NCI-H2029 treated with DMSO at 0.1 percent for 48 hours (cell line): Measurements from ENCODE around the gene CPLX3.

Source experiments
- DNase-seq: peaks from one replicate; lab custom pipeline; 2025; lab: John Stamatoyannopoulos, UW

The CPLX3 gene

DNA sequence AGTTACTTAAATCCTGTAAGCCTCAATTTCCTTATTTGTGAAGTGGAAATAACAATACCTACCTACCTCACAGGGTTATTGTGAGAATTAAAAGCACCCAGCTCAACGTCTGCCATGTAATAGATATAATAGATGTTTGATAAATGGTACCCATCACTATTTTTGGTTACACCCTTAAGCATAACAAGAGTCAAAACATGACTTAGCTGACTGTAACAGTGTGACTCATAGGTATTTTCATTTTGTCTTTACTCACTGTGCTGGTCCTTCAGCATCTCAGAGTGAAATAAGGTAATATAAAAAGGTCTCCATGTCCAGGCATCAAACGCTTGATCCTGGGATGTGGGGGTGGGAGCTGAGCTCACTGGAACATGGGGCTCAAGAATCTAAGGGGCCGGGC is 3.1 kb downstream of the CPLX3 start:
- DNase-seq: no peak

GRCh38 chr15:74829991-74830390 is 3.6 kb downstream of the CPLX3 start:
- no peak for DNase-seq

- no peak for DNase-seq
These were observed 4.4 kb downstream of the CPLX3 start for GRCh38 chr15:74830868-74831267.

GRCh38 chr15:74831813-74832495 is 5.5 kb downstream of the CPLX3 start:
- DNase-seq: no peak

GRCh38 chr15:74832826-74833225 is 6.4 kb downstream of the CPLX3 start:
- no peak for DNase-seq

DNA sequence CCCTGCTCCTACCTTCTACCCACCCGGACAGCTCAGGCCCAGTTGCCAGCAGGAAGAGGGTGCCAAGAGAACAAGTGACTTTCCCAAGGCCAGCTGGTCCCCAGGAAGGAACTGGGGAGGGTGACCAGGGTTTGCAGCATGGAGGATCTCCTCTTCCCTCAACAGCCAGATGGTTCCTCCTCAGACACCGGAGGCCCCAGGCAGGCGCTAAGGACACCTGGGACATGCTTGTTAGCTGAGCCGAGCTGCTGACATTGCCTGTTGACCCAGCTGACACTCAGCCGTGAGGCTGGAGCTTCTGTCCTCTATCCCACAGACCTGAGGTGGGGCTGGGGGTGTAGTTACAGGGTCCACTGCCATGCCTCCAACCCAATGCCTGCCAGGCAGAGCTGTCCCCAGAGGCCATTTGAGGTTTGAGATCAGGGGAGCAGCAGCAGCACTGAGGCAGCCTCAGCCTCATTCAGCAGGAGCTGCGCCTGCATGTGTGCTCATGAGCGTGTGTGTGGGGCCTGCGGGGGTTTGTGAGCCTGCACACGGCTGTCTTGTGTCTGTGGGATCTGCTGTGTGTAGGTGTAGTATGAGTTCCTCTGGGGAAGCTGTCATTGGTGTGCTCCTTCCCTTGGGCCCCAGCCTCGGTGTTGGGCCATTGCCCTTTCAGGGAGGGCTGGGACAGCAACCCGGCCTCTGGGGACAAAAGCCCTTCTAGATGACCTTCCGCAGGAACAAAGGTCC is 7.1 kb downstream of the CPLX3 start:
- DNase-seq: no peak

GRCh38 chr15:74835312-74835823 is 8.9 kb downstream of the CPLX3 start:
- DNase-seq: no peak

DNA sequence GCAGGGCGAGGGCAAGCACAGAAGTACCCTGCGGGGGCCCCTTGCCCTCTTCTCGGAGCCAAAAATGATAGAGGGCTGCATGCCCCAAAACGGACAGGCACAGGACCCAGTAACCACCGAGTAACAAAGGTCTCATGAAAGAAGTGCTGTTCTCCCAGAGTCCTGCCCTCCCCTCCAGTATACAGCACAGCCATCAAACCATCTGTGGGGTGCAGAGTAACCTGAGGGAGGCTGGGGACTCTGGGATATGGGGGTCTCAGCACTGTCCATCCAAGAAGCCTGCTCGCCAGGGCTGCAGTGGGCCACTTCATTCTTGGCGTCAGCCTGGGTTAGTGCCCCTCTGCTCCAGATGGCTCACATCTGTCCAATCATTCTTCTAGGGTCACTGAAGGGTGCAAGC is 10.4 kb downstream of the CPLX3 start:
- no peak for DNase-seq

- DNase-seq: no peak
These were observed 11.2 kb downstream of the CPLX3 start for GRCh38 chr15:74837482-74838136.

- DNase-seq: no peak
These were observed 11.7 kb downstream of the CPLX3 start for GRCh38 chr15:74838137-74838516.

GRCh38 chr15:74838746-74839525 is 12.5 kb downstream of the CPLX3 start:
- no peak for DNase-seq

GRCh38 chr15:74839526-74840395 is 13.3 kb downstream of the CPLX3 start:
- no peak for DNase-seq

- no peak for DNase-seq
These were observed 14.7 kb downstream of the CPLX3 start for GRCh38 chr15:74840851-74841775.

DNA sequence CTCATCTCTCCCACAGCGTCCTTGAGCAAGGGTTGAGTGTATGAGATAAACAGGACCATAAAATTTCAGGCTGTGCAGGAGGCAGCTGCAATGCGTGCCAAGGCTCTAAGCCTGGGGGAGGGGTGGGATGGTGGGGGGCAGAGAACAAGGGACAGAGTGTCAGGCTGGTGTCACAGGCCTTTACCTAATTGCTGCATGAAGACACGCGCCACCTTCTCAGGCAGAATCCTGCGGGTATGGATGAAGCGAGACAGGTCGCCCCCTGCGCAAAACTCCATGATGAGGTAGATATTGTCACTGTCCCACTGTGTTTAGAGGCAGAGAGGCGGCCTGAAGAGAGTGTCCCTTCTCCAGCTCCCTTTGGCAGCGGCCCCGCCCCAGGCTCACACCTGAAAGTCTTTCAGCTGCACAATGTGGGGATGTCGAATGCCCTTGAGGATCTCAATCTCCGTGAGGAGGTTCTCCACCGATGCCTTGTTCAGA is 15.5 kb downstream of the CPLX3 start:
- no peak for DNase-seq

- peak; percentile 66 for DNase-seq
These were observed 16.4 kb downstream of the CPLX3 start, which contains the start of gene ULK3 for GRCh38 chr15:74842581-74843444. ULK3 (minus strand) TSS chr15:74843156; CDS start chr15:74843105, 51 bp downstream.

DNA sequence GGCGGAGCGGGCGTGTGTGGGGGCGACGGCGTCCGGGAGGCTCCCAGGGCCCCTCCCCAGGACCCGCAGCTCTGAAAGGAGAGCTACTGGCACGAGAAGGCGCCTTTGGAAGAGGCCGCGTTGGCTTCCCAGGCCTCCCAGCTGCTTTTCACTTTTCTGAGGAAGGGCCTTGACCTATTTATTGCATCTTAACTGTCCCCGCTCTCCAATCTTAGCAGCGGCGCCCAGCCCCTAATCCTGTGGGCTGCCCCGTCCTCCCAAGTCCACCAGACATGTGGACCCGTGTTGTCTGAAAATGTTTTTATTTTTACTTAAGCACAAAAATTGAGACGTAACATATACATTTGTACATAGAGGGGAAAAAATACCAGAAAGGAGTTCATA is 17.0 kb downstream of the CPLX3 start:
- DNase-seq: no peak

- DNase-seq: no peak
These were observed 17.5 kb downstream of the CPLX3 start for GRCh38 chr15:74843891-74844299.

- DNase-seq: no peak
These were observed 18.1 kb downstream of the CPLX3 start for GRCh38 chr15:74844319-74845207.
